ENCODE results near the gene ANKRD17.
A peak's percentile ranks its signal among the peaks of the same experiment; 100 is the strongest.
"Not testable (repeated sequence)": the region's sequence is repeated elsewhere in the genome, so short reads cannot be mapped to it uniquely, and the experiment has no call there.

Gene ANKRD17

DNA sequence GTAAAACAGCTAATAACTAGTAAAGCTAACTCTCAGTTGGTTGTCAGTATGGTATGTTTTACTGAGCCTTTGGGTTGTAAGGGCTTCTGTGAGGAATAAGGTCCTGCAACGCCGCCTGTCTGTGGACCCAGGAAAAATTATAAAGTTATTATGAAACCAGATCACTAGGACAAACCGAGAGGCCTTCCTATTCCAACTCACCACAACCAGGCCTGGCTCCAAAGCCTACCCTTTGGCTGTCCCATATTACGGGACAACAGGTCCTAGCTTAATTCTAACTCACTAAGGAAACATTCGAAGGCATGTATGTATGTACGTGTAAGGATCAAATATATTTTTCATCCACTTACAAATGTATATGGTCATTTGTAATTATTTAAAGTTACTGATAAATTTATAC lies 1.4 kb downstream of the ANKRD17 start:
- peak; percentile 86 to 90 for DNase-seq

DNA sequence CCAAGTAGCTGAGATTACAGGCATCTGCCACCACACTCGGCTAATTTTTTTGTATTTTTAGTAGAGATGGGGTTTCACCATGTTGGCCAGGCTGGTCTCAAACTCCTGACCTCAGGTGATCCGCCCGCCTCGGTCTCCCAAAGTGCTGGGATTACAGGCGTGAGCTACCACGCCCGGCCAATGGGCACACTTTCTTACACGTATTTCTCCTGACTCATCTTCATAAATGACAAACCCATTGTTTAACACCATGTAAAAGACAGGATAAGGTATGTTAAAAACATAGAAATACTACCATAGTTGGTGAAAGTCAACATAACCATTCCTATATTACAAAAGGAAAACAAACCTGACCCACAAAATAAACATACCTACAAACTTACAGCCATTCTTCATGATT lies 2.8 kb downstream of the ANKRD17 start:
- DNase-seq, result not testable (repeated sequence)

More for the DNA sequence above, 1.4 kb downstream of the ANKRD17 start:
- TF ChIP-seq GATA1 (IDR thresholded peaks at IDR 0.05; ENCODE audit: low read depth, low read length), result no peak
- TF ChIP-seq POLR2A (IDR thresholded peaks at IDR 0.05; ENCODE audit: low read length), result no peak

DNA sequence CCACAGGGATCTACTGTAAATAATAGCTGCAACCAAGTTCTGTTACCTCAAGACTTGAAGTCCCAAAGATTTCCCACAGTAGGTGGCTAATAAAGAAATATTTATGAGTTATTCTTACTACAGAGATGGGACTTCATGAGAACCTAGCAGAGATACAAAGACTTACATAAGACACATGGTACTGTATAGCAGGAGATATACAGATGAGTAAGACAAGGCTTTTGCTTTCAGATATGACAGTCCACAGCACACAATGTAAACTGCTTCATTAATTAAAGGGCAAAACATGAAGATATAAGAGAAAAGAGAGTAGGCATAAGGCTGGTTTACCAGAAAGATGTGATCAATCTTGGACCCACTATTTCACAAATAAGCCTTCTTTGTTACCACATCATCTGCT lies 6.6 kb downstream of the ANKRD17 start:
- no peak for DNase-seq
- TF ChIP-seq POLR2A (IDR thresholded peaks at IDR 0.05; ENCODE audit: low read length) (no peak), GATA1 (IDR thresholded peaks at IDR 0.05; ENCODE audit: low read depth, low read length) (no peak)

DNA sequence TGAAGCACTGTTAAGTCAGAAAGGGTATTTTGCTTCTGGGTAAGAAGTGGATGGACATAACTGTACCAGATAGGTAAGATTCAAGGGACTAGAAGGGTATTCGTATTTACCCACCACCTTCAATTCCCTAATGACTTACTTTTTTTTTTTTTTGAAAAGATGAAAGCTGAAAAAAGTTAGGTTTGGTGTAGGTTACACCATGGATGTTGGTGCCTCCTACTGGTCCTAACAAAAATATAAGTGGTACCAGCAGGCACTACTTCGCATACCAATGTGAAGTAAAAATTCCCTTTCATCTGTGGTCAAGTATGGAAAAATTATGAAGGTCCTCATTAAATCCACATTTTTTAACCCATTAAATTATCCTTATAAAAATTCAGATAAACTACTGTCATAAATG lies 7.2 kb downstream of the ANKRD17 start:
- DNase-seq, result peak; percentile 11 to 32
- TF ChIP-seq POLR2A (IDR thresholded peaks at IDR 0.05; ENCODE audit: low read length) (no peak), GATA1 (IDR thresholded peaks at IDR 0.05; ENCODE audit: low read depth, low read length) (no peak)

DNA sequence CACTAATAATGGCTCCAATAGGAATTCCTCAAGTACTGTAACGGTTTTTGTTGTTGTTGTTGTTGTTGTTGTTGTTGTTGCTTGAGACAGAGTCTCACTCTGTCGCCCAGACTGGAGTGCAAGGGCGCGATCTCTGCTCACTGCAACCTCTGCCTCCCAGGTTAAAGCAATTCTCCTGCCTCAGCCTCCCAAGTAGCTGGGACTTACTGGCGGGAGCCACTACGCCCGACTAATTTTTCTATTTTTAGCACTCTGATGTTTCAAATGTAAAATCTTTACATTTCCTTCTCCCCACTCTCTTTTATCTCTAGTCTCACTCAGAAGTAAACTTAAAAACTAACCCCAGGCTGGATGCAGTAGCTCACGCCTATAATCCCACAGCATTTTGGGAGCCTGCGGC lies 8.0 kb downstream of the ANKRD17 start:
- DNase-seq, result no peak

DNA sequence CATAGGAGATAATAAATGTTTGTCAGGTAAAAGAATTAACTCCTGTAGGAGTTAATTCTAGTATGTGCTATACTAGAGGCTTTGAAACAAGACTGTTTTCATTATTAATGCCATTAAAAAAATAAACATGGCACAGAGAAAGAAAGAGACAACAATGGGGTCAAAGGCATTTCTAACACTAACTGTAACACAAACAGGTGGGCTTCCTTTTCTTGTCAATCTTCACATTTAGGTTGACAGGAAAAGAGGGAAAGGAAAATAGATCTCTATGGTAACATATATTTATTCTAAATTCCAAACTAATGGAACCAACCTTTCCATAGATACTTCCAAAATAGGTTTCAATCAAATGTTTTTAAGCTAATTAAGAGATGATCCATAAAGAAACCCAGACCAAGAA lies 9.8 kb downstream of the ANKRD17 start:
- TF ChIP-seq POLR2A (IDR thresholded peaks at IDR 0.05; ENCODE audit: low read length) (no peak), GATA1 (IDR thresholded peaks at IDR 0.05; ENCODE audit: low read depth, low read length) (no peak)
- no peak for DNase-seq

More for the DNA sequence above, 8.0 kb downstream of the ANKRD17 start:
- TF ChIP-seq POLR2A (IDR thresholded peaks at IDR 0.05; ENCODE audit: low read length), result no peak
- no peak for TF ChIP-seq GATA1 (IDR thresholded peaks at IDR 0.05; ENCODE audit: low read depth, low read length)

DNA sequence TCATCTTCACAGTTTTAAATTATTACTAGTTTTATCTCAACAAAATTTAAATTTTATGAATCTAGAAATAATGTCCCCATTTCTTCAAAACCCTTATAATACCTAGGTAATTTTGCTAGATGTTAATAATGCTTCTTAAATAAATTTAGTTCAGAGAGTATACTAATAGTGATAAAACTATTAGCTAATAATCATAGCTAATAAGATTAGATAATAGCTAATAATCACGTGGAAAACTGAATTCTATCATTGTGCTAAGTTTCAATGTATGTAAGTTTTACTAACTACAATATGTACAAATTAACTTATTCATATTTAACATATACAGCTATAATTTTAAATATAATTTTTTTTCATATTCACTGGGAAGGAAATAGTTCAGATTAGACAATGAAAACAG lies 10.2 kb downstream of the ANKRD17 start:
- DNase-seq, result no peak
- TF ChIP-seq POLR2A (IDR thresholded peaks at IDR 0.05; ENCODE audit: low read length) (no peak), GATA1 (IDR thresholded peaks at IDR 0.05; ENCODE audit: low read depth, low read length) (no peak)

DNA sequence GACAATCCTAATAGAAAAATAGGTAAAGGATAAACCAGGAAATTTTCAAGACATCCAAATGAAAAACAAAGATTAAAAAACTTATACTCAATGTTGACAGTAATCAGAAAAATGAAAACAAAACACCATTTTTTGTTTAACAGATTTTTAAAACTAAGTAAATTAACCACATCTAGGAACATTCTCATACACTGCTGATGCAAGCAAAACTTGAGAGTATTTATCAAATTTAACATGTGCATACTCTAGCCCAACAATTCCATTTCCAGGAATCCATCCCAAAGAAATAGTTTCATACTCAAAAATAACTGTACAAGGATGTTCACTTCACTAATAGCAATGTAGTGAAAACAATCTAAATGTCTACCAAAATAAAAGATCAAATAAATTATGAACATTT lies 11.5 kb downstream of the ANKRD17 start:
- TF ChIP-seq POLR2A (IDR thresholded peaks at IDR 0.05; ENCODE audit: low read length), result no peak
- no peak for TF ChIP-seq GATA1 (IDR thresholded peaks at IDR 0.05; ENCODE audit: low read depth, low read length)
- no peak for DNase-seq

DNA sequence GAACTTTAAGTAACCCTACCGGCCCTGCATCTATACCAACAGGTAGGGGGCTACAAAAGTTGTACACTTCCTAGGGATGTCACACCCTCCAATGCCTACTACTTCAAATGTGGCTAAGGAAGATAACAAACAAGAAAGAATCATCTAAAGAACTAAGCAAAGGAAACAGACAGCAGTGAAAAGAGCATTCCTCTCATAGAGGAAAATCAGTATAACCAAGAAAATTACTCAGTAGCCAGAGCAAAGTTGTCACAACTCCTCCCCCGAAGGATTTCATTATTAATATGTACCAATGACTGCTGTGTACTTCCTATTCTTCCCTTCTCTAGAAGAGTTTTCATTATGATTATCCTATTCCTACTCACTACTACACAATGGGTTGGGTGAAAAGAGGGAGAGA lies 12.6 kb downstream of the ANKRD17 start:
- peak; percentile 64 to 76 for DNase-seq

DNA sequence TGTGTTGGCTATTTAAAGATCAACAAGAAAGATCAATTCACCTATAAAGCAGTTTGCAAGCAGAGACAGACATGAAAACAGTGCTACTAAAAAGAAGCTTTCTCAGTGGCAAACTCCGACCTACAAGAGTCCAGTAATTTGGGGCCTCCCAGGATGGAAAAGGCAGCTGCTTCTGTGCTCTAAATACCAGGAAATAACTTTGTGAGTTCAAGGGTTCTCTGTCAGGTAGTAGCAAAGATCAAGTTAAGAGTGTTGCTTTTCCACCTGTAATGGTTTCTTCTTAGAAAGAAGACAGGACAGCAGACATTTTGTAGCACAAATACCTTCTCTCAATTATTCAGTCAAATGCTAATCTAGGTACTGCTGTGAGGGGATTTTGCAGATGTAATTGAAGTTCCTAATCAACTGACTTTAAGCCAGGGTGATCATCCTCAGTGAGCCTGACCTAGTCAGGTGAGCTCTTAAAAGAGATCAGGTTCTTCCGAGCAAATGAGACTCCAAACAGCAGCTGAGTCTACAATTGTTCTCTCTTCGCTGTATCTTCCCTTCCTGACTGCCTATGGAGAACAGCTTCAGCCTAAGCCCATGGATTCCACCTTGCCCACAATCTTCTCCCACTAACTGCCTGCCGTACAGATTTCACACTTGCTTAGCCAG lies 13.5 kb downstream of the ANKRD17 start:
- no peak for DNase-seq
- TF ChIP-seq POLR2A (IDR thresholded peaks at IDR 0.05; ENCODE audit: low read length) (no peak), GATA1 (IDR thresholded peaks at IDR 0.05; ENCODE audit: low read depth, low read length) (no peak)

More for the DNA sequence above, 12.6 kb downstream of the ANKRD17 start:
- no peak for TF ChIP-seq POLR2A (IDR thresholded peaks at IDR 0.05; ENCODE audit: low read length)
- no peak for TF ChIP-seq GATA1 (IDR thresholded peaks at IDR 0.05; ENCODE audit: low read depth, low read length)

DNA sequence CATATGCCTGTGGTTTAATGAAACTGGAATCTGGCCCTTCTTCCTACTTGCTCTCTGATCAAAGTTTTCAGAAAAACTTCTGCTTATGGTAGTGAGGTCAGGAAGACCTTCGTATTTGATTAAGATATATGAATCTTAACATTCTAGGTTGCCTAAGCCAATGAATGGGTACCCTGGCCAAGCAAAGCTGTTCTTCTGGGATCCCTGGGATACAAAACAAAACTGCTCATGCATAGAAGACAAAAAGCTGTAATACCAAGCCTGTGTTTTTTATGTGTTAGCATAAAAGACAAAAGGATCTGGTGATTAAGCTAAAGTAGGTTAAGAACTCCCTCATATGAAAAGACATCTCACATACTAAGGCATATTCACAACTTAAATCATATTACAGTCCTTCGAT lies 21.6 kb downstream of the ANKRD17 start:
- TF ChIP-seq POLR2A (IDR thresholded peaks at IDR 0.05; ENCODE audit: low read length) (no peak), GATA1 (IDR thresholded peaks at IDR 0.05; ENCODE audit: low read depth, low read length) (no peak)
- no peak for DNase-seq

DNA sequence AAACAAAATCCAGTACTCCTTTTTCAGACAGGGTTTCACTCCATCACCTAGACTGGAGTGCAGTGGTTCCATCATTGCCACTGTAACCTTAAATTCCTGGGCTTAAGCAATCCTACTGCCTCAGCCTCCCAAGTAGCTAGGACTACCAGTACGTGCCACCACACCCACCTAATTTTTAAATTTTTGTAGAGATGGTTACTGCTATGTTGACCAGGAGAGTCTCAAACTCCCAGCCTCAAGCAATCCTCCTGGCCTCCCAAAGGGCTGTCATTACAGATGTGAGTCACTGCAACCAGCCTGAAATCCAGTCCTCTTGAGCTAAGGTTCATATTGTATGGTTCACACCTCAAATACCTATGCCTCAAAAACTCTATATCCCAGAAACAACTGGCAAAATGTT lies 22.4 kb downstream of the ANKRD17 start:
- TF ChIP-seq GATA1 (IDR thresholded peaks at IDR 0.05; ENCODE audit: low read depth, low read length) (no peak), POLR2A (IDR thresholded peaks at IDR 0.05; ENCODE audit: low read length) (no peak)
- no peak for DNase-seq

DNA sequence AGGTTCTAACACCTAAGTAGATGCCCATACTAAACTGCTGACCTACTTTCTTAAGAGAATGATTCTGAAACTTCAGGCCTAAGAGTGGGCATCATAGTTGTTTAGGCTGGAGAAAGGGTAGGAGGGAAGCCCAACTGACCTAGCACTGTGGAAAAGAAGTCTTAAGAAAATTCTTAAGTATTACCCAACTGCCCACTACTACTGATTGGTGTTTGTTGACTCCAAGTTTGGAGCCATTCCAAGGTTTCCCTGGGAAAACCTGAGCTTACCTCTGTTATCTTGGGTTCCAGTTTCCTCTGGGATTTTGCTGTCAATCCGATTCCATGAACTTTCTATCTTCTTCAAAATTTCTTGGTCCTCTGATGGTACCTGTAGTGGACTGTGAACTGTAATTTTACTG lies 23.9 kb downstream of the ANKRD17 start:
- no peak for TF ChIP-seq GATA1 (IDR thresholded peaks at IDR 0.05; ENCODE audit: low read depth, low read length)
- TF ChIP-seq POLR2A (IDR thresholded peaks at IDR 0.05; ENCODE audit: low read length), result no peak
- no peak for DNase-seq

DNA sequence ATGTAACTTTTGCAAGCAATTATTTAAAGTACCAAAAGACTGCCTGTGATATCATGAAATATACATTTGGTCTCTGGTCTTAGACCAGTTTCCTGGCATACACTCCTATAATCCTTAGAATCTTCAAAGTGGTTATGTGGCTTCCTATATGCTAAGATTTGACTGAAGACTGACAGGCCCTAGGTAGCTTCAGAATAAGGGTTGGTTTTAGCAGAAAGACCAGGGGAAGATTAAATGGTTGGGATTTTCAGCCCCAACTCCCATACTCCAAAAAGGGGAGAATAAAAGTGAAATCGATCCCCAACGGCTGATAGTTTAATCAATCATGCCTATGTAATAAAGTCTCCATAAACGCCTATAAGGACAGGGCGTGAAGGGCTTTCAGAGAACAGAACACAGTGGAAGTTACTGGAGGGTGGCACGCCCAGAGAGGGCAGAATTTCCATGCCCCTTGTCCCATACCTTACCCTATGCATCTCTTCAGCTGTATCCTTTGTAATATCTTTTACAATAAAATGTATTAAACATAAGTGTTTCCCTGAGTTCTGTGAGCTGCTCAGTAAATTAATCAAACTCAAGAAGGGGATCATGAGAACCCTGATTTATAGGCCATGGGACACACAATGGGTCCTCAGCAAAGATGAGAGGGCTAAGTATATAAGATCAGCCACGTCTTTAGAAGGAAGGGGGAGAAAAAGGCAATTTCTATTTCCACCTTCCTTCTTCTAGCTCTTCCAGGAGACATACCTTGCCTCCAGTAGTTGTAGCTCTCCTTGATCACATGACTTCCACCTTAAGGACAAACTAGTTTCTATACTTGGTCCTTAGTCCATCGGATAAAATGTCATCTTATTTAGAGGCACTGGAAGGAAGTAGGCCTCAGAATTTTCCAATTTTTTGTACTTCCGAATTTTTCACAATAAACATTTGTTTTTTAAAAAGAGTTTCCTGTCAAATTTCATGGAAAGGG lies 26.8 kb downstream of the ANKRD17 start:
- DNase-seq, result no peak
- no peak for TF ChIP-seq POLR2A (IDR thresholded peaks at IDR 0.05; ENCODE audit: low read length)
- no peak for TF ChIP-seq GATA1 (IDR thresholded peaks at IDR 0.05; ENCODE audit: low read depth, low read length)
